ENCODE measurements around the gene TEX29.

DNA sequence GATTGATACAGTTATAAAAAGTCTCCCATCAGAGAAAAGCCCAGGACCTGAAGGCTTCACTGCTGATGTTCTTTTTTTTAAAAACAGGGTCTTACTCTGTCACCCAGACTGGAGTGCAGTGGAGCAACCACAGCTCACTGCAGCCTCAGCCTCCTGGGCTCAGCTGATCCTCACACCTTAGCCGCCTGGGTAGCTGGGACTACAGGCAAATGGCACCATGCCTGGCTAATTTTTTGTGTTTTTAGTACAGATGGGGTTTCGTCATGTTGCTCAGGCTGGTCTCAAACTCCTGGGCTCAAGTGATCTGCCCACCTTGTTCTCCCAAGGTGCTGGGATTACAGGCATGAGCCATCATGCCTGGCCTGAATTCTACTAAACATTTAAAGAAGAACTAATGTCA is 33.1 kb downstream of the TEX29 start:
- TF ChIP-seq, protein P1, sequence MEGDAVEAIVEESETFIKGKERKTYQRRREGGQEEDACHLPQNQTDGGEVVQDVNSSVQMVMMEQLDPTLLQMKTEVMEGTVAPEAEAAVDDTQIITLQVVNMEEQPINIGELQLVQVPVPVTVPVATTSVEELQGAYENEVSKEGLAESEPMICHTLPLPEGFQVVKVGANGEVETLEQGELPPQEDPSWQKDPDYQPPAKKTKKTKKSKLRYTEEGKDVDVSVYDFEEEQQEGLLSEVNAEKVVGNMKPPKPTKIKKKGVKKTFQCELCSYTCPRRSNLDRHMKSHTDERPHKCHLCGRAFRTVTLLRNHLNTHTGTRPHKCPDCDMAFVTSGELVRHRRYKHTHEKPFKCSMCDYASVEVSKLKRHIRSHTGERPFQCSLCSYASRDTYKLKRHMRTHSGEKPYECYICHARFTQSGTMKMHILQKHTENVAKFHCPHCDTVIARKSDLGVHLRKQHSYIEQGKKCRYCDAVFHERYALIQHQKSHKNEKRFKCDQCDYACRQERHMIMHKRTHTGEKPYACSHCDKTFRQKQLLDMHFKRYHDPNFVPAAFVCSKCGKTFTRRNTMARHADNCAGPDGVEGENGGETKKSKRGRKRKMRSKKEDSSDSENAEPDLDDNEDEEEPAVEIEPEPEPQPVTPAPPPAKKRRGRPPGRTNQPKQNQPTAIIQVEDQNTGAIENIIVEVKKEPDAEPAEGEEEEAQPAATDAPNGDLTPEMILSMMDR (IDR thresholded peaks at IDR 0.05; ENCODE audit: borderline replicate concordance, extremely low read depth, low read length, poor library complexity, severe bottlenecking), result no peak
- no peak for TF ChIP-seq EZH2 (IDR thresholded peaks at IDR 0.05; ENCODE audit: borderline replicate concordance, low read depth, low read length, severe bottlenecking)
